T-helper 1 cell (primary cell): Measurements from ENCODE around the gene SYTL3.
"Not testable (repeated sequence)": the region's sequence is repeated elsewhere in the genome, so short reads cannot be mapped to it uniquely, and the experiment has no call there.

ENCODE experiments used
- DNase-seq, 5 donors: peaks; one replicate each; pipeline ENCODE4 v3.0.0-alpha.2; 2012 to 2020

The SYTL3 gene

DNA sequence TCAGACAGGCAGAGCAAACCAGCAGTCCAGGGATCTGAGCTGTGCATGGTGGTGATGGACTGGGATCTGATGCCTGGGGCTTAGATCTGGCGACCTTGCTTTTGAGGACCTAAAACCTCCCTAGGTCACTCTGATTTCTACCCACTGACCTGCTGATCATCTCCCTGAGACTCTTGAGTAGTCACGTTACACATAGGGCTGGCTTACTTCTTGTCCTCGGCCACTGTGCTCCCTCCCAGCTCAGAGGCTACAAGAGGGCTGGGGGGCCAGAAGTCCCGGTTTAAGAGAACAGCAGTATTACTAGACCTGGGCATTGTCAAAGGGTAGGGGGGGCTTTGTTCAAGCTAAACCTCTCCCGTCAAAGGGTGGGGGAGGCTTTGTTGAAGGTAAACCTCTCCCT lies 10.8 kb upstream of the SYTL3 start:
- DNase-seq, result no peak

DNA sequence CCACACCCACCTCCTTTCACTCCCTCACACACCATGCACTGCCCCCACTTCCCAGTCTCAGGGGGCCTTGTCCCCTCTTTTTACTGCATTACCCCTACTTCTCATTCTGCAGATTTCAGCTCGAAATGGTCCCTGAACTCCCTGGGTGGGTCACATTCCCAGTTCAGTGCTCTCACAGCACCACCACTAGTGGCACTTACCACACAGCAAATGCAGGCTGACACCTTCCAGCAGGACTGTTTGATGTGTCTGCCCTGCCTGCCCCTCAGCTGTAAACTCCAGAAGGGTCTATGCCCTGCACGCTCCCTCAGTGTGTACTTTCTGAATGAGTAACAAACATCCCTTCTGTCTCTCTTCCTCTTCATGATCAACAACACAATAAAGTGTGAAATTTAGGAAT lies 9.3 kb upstream of the SYTL3 start:
- no peak for DNase-seq

DNA sequence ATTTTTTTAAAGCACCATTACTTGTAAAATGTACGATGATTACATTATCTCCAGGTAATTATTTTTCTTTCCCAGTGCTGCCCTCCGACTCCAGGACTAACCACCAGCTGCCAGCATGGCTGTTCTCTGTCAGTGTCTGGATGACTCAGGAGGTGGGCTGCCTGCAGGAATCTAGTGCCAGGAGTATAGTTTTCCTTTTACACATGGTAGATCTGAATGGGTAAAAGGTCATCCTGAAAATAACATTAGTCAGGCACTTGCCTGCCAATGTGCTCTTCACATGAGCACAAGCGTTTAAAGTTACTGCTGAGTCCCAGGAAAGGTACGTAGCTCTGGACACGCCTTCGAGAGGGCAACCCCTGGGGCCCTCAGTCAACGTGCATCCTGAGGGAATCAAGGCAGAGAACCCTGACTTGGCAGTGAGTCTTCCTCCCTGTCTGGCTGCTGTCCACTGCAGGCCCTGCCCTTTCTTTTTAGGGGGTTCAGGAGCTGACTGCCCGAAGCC lies 7.7 kb upstream of the SYTL3 start:
- no peak for DNase-seq

DNA sequence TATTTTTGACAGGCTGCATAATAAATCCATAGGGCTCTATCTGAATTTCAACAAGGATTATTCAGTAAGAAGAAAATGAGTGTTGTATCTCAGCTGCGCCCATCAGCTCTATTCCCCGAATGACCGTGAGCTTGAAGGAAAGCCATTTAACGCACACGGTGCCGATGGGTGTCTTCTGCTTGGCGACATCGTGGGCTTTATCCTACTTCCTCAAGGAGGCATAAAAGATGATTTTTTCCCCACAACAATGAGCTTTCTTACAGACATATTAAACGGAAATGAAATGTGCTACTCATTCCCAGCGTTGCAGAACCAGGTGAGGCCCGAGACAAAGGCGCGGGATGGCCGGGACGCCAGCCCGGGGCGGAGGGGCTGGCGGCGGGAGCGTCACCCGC lies 6.0 kb upstream of the SYTL3 start:
- DNase-seq, result no peak

DNA sequence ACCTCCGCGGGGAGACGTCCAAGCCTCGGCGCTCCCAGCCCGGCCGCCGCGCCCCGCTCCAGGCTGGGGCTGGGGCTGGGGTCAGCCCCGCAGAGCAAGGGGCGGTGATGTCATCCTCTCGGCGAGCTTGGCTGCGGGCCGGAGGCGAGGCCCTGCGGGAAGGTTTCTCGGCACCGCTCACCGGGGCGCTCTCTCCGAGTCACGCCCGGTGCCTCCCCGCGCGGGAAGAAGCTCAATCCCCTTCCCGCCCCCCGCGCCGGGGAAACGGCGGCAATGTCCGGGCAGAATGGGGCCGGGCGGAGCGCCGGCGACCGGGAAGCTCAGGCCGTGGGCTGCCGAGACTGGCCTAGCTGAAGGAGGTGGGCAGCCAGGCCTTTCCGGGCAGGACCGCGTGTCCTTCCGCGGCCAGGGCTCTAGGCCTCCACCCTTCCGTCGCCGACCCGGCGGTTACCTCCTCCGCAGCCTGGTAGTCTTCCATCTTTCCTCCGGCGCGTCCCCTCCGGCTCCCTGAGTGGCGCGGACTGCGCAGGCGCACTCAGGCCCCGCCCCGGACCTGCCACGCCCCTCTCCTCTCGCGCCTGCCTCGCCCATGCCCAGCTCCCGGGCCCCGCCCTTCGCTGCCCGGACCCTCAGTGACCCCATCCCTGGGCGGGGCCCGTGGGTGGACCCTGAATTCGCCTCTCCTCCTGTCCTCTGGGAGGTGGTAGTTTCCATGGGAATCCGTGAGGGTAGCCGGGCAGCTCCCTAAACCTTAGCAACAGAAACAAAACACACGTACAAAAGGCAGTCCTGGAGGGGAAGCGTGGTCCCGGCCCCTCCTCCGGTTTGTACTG lies 5.4 kb upstream of the SYTL3 start, which contains the start of gene DYNLT1:
TSS of gene DYNLT1 (minus strand) at position 513 of the 833 bp plus-strand sequence. CDS start at position 478, 35 bp downstream.
- DNase-seq, result peak; percentile 75 to 89 (median 78)

DNA sequence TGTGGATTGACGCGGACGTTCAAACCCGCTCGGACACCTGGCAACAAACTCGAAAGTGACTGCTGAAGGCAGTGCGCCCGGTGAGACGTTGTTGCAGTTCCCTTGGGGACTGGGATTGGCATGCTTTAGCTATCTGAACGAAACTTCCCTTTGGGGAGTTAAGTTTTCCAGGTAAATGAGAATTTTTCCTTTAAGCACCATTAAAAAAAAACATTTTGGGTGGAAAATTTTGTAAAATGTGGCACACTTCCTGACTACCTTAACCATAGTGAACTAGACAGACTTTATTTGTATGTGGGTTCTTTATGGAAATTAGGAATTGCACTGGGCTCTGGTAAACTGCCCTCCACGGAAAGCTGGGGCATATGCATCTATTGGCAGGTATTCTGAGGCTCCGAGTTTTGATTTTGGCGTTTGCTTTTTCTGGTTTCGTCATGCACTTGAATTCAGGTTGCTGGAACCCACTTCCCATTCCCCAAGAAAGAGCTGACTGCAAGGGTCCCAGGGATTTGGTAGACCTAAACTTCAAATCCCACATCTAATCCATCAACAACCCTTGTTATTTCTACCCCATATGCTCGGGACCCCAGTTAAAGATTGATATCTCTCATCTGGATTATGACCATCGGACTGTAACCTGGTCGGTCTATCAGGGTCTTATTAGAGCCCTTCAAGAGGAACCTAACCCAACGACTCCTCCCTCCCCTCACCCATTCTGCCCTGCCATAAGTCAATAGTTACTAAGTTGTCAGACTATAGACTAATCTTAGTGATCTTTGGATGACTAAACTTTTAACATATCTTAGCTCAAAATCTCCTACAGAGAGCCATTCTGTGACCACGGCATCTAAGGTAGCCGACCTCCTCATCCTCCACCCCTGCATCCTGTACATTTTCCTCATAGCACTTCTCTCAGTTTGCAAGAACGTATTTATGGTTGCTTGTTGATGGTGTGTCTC lies 4.5 kb upstream of the SYTL3 start:
- DNase-seq, result peak in 1 of 5 donors; percentile 58

DNA sequence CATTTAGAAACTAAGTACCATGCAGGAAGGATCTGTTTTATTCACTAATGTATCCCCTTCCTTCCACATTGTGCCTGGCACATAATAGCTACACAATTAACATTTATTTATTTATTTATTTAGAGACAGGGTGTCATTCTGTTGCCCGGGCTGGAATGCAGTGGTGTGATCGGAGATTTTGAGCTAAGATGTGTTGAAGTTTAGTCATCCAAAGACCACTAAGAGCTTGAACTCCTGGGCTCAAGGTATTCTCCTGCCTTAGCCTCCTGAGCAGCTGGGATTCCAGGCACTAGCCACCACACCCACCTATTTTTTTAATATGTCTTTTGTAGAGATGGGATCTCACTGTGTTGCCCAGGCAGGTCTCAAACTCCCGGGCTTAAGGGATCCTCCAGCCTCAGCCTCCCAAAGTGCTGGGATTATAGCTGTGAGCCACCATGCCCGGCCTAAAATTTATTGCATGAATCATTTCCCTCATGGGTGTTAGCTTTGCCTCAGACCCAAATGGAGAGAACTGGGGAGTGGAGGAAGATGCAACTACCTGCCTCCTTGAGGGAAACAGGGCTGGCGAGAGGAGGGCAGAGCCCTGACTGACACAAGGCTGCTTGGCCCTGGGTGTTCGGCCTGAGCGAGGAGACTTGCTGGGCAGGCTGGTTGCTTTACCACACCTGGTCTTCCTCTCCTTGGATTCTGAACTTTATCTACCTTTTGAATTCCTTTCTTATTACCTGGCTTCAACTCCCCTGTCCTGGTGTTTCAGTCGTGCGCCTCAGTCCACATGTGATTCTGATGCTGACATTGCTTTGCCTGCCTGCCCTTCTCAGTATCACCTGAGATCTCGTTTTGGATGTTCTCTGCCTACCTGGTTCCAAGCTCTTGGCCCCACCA lies 3.6 kb upstream of the SYTL3 start:
- no peak for DNase-seq

DNA sequence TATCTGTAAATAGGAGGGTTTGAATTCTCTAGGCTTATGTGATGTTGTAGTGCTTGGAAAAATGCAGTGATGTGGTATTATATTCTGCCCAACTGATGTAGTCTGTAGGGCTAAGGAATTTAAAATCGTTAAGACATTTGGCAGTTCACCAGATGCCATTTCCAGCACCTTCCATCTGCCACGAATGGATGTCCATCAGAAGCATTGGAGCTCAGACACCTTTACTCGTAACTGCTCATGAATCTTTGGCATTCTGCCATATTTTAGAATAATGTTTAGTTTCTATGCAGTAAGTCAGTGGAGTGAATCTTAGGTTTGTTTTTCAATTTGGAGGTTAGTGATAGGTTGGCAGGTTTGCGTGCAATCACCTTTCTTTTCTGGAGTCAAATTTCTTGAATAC lies 2.4 kb upstream of the SYTL3 start:
- DNase-seq, result no peak

DNA sequence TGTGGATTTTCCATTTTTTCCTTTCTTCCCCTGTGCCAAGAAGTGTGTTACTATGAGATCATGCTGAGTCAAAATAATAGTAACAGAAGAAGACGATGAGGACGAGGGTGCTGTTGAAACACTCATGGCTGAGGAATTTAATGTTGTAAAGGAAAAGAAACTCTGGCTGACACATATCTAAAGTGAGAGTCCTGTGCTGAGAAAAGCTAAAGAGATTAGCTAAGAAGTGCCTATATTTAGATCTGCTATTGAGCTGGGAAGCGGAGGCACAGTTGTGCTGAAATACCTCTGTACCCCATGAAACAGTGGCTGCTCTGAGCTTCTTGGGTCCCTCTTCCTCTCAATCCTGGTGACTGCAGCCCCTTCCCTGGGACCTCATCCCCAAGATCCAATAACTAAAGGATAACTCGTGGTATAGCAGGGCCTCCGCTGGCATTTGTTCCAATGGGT lies 1.1 kb upstream of the SYTL3 start:
- DNase-seq, result peak in 1 of 5 donors; percentile 82

DNA sequence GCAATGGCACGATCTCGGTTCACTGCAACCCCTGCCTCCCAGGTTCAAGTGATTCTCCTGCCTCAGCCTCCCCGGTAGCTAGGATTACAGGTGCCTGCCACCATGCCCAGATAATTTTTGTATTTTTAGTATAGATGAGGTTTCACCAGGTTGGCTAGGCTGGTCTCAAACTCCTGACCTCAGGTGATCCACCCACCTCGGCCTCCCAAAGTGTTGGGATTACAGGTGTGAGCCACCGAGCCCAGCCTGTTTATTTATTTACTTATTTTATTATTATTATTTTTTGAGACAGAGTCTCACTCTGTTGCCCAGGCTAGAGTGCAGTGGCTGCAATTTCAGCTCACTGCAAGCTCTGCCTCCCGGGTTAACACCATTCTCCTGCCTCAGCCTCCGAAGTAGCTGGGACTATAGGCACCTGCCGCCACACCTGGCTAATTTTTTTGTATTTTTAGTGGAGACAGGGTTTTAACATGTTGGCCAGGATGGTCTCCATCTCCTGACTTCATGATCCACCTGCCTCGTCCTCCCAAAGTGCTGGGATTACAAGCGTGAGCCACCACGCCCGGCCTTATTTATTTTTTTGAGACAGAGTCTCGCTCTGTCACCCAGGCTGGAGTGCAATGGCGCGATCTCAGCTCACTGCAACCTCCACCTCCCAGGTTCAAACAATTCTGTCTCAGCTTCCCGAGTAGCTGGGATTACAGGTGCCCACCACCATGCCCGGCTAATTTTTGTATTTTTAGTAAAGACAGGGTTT lies 2.3 kb downstream of the SYTL3 start:
- DNase-seq, result not testable (repeated sequence)

DNA sequence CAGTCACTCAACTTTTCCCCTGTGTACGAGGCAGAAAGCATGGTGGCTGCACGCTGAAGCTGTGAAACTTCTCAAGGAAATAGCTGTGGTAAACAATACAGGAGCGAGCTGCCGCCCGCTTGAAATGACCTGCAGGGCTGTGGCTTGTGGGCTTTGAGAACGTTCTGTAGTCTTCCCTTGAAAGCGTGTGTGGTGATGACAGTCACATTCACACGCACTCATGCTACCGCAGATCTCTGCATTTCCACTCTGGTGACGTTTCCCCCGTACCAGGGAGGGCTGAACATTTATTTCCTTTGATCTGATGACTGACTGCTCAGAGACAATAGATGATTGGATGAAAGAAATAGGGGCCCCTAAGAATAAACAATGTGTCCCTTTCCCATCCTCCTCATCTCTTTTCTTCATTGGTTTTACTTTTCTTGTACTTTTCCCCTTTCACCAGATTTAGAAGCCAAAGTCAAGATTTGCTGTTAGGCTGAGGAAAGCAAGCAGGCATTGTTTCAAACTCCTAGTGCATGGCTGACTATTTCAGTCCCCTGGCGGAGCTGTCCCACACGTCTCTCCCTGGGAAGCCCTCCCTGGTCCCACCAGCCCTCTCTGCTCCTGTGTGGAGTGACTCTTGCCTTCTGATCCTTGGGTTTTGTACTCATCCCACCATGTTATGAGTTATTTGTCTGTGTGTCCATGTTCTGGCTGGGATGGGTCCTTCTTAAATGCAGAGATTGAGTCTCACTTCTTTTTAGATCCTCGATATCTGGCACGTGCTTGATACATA lies 3.9 kb downstream of the SYTL3 start:
- DNase-seq, result peak; percentile 72 to 98 (median 83)

DNA sequence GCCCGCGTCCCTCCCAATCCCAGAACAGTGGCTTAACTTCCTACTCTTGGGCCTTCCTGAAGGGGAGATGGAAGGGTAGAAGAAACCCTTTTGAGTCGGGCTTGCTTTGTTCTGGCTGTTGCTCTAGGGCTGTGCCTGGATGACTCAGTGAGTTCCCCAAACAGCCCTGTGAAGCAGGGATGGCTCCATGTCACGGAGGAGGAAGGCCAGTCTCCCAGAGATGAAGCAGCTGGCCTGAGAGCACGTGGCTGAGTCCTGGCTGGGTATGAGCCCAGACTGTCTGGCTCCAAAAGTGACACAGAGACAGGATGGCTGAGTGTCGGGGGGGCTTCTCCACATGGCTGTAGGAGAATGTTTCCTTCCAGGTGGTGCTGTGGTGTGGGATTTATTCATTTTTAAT lies 4.6 kb downstream of the SYTL3 start:
- peak in 1 of 5 donors; percentile 7 for DNase-seq

DNA sequence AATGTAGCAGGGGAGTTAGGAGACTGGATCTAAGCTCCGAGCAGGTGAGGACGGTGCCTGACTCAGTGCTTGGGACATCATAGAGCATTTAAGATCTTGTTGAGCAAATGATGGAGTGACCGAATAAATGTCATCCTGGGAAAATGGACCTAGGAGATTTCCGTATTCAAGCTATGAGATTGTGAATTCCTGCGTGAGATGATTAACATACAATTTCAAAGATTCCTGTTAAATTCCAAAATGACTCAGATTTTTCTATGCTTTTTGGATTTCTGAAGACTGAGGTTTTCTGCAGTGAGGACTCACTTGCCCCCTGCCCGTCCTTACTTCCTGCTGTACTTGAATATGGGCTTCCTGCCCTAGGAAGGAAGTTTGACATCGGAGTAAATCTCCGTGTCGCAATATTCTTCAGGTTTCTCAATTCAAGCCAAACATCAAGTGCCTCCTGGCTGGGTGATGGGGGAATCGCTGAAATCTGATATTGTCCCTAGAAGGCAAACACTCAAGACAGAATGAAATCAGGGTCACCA lies 5.2 kb downstream of the SYTL3 start:
- peak in 1 of 5 donors; percentile 43 for DNase-seq

DNA sequence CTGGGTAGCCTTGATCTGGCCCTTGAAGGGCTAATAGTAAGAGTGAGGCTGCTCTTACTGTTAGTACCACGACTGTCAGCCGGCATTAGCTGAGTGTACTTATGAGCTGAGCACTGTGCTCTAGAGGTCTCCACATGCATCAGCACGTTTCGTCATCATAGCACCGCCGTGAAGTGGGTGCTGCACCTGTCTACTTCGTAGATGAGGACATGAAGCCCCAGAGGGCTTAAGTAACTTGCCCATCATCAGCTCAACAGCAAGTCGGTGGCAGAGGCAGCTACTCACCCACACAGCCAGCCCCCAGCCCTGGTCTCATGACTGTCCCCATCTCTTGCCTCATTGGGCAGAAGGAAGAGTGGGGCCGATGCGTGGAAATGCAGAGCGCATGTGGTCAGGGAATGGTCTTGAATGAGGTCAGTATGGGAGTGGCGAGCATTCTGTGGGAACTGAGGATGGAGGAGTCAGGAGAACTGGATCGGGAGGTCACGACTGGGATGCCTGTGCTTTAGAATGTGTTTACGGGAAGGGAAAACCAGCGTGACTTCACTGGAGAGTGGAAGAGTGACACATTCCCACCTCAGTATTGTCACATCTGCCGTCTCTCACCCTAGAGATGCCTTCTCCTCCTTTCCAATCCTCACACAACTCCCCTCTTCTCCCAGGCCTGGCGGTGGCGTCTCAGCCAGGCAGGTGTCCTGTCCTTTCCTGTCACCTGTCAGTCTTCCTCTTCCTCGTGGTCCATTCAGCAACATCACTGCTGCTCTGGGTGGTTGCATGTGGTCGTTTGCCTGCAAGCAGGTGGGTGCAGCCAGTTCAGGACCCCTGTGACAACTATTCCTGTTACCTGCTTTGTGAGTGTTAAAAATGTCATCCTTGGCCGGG lies 6.0 kb downstream of the SYTL3 start:
- no peak for DNase-seq

DNA sequence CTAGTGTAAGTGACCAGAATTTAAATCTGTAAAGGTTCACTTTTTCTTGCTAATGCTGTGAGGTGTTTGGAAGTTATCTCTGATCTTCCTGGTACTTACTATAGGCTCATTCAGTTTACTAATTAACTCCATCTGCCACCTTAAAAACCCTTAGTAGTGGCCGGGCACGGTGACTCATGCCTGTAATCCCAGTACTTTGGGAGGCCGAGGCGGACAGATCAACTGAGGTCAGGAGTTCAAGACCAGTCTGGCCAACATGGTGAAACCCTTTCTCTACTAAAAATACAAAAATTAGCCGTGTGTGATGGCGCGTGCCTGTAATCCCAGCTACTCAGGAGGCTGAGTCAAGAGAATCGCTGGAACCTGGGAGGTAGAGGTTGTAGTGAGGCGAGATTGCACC lies 7.1 kb downstream of the SYTL3 start:
- not testable (repeated sequence) for DNase-seq

DNA sequence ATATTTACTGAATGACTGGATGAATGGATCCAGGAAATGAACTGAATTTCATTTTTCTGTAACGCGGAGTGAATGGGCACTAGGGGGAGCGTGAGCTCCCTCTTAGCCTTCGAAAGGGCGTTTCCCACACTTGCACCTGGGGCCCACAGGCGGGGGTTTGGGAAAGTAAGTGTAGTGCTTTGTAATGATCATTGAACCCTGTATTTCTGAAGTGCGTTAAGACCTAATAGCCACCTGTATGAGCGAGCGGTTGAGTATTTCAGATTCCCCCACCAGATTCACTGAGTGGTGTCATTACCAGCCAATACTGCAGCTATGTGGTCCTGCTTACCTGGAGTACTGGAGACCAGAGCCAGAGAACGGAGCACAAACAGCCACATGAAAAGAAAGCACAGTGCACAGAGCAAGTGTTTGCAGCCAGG lies 10.5 kb downstream of the SYTL3 start:
- peak in 4 of 5 donors; percentile 22 to 55 (median 40) for DNase-seq

DNA sequence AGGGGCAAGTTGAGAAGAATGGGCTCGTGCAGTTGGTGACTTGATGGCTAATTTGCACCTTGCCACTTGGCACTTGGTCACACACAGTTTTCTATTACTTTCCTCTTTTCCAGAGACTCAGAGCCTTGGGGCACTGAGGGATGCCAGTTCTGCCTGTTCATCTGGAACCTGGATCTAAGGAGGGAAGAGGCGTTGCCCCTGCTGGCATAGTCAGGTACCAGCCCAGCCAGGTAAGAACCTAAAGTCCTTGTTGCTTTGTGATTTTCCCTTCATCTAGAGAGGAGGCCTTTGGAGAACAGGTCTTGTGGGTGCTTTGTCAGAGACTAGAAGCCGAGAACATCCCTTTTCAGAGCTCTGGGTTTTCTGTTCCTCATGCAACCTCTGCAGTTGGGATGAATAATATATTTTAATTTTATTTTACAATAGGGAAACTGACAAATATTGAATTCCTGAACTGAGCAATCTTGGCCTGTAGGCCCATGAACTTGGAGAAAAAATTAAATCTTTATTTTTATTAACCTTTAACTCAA lies 11.4 kb downstream of the SYTL3 start:
- no peak for DNase-seq

DNA sequence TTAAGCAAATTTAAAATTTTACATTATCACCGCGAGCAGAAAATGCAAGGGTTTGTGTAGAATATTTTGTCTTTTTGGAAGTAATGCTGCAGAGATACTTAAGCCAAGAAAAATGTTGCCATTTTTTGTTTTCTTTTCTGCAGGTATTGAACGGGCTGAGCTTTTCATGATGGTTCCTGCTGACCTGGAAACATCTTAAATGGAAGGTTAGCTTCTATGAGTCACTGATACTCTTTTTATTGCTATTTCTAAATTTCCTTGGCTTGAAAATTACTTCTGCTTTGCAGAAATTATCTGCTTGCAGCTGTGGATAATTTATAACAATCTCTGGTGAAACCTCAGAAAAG lies 12.7 kb downstream of the SYTL3 start:
- no peak for DNase-seq
